GM12878 (cell line): ENCODE data around the gene RFTN2. TPM values are rescaled to one million over a fixed set of nuclear protein-coding genes. Genes with fewer than 3 reads are reported as not detected.

Source experiments
- polyA plus RNA-seq, 11 experiments: library from polyadenylated mRNA; depleted of rRNA in 4 of 11; unstranded in 6 of 11; stranded (reverse) in 5 of 11; fragments of >200 nt; fragmentation: Nextera tagmentation in 4 of 11; fragmentation: Illumina TruSeq in 1 of 11; extraction: Ambion mirVana in 4 of 11; extraction: Trizol in 1 of 11; gene quantifications; 1 replicate in 1 of 11; 2 replicates in 10 of 11; pipeline versions ENCODE4 v1.2.1 to v1.2.3, GENCODE V29; 2011 to 2016; ENCODE audit warnings: inconsistent platforms in 2 of 11, missing spikeins in 2 of 11, low read depth in 1 of 11
- small RNA-seq: library from RNA; depleted of rRNA; stranded (forward); fragments of <200 nt; gene quantifications from one replicate; pipeline ENCODE3, GENCODE V24; 2014
- total RNA-seq, 4 experiments: library from RNA; depleted of rRNA in 3 of 4; stranded (reverse); fragments of >200 nt in 3 of 4; fragmentation: Illumina TruSeq in 1 of 4; extraction: Trizol in 1 of 4; gene quantifications; 2 replicates each; pipeline versions ENCODE4 v1.2.1 to v1.2.3, GENCODE V29; 2013 to 2021

The RFTN2 gene
- total and polyA plus RNA-seq, 10 of the 15 experiments (the other 5 are each of a cell fraction or from before 2014, with no cell fraction given): 0.09 to 0.23 TPM; not detected in 8

Small RNAs within 50 kb of the gene (small RNA-seq; reads per million reads assigned to genes)
- not detected for gene AC020550.1

Other genes with a start within 250 kb of the RFTN2 start
Only the 7 nearest of the 8 such genes appear.
- gene COQ10B, start 222.0 kb downstream of the RFTN2 start, total RNA-seq (2014; rRNA removed): 14.5 and 17.3 TPM in 2 replicates
- 16.9 and 18.2 TPM in 2 replicates for gene COQ10B, start 222.0 kb downstream of the RFTN2 start, total RNA-seq (2014; rRNA removed; fragmentation: Illumina TruSeq; extraction: Trizol)
- gene COQ10B, start 222.0 kb downstream of the RFTN2 start, total RNA-seq (2021): 9.9 and 10.3 TPM in 2 replicates
- 3.6 and 4.5 TPM in 2 replicates for gene COQ10B, start 222.0 kb downstream of the RFTN2 start, polyA plus RNA-seq (2011; rRNA removed)
- 13.2 and 18.9 TPM in 2 replicates for gene COQ10B, start 222.0 kb downstream of the RFTN2 start, polyA plus RNA-seq (2014; fragmentation: Illumina TruSeq; extraction: Trizol)
- 10 to 100 TPM in 1 of 2 experiments, 1 to 10 TPM in 1; 7.7 to 13.1 TPM for gene COQ10B, start 222.0 kb downstream of the RFTN2 start, polyA plus RNA-seq (2014; fragmentation: Nextera tagmentation; extraction: Ambion mirVana)
- 7.3 and 8.3 TPM in 2 replicates for gene COQ10B, start 222.0 kb downstream of the RFTN2 start, polyA plus RNA-seq (2014; rRNA removed)
- 10 to 100 TPM; 21.8 to 23.2 TPM for gene COQ10B, start 222.0 kb downstream of the RFTN2 start, polyA plus RNA-seq (2016; fragmentation: Nextera tagmentation; extraction: Ambion mirVana)
- 345 and 394 TPM in 2 replicates for gene HSPD1, start 175.7 kb downstream of the RFTN2 start, total RNA-seq (2014; rRNA removed)
- gene HSPD1, start 175.7 kb downstream of the RFTN2 start, total RNA-seq (2014; rRNA removed; fragmentation: Illumina TruSeq; extraction: Trizol): 701 and 730 TPM in 2 replicates
- 578 and 595 TPM in 2 replicates for gene HSPD1, start 175.7 kb downstream of the RFTN2 start, total RNA-seq (2021)
- gene HSPD1, start 175.7 kb downstream of the RFTN2 start, polyA plus RNA-seq (2011; rRNA removed): 529 and 804 TPM in 2 replicates
- 812 and 992 TPM in 2 replicates for gene HSPD1, start 175.7 kb downstream of the RFTN2 start, polyA plus RNA-seq (2014; fragmentation: Illumina TruSeq; extraction: Trizol)
- 100 to 1,000 TPM; 659 to 997 TPM for gene HSPD1, start 175.7 kb downstream of the RFTN2 start, polyA plus RNA-seq (2014; fragmentation: Nextera tagmentation; extraction: Ambion mirVana)
- gene HSPD1, start 175.7 kb downstream of the RFTN2 start, polyA plus RNA-seq (2014; rRNA removed): 430 and 462 TPM in 2 replicates
- 1,000 to 10,000 TPM; 1,157 to 1,169 TPM for gene HSPD1, start 175.7 kb downstream of the RFTN2 start, polyA plus RNA-seq (2016; fragmentation: Nextera tagmentation; extraction: Ambion mirVana)
- gene HSPE1, start 175.2 kb downstream of the RFTN2 start, total RNA-seq (2014; rRNA removed): 210 and 211 TPM in 2 replicates
- gene HSPE1, start 175.2 kb downstream of the RFTN2 start, total RNA-seq (2014; rRNA removed; fragmentation: Illumina TruSeq; extraction: Trizol): 421 and 442 TPM in 2 replicates
- 174 and 180 TPM in 2 replicates for gene HSPE1, start 175.2 kb downstream of the RFTN2 start, total RNA-seq (2021)
- 259 and 411 TPM in 2 replicates for gene HSPE1, start 175.2 kb downstream of the RFTN2 start, polyA plus RNA-seq (2011; rRNA removed)
- gene HSPE1, start 175.2 kb downstream of the RFTN2 start, polyA plus RNA-seq (2014; fragmentation: Illumina TruSeq; extraction: Trizol): 498 and 661 TPM in 2 replicates
- 100 to 1,000 TPM; 872 to 988 TPM for gene HSPE1, start 175.2 kb downstream of the RFTN2 start, polyA plus RNA-seq (2014; fragmentation: Nextera tagmentation; extraction: Ambion mirVana)
- gene HSPE1, start 175.2 kb downstream of the RFTN2 start, polyA plus RNA-seq (2014; rRNA removed): 488 and 513 TPM in 2 replicates
- 1,000 to 10,000 TPM; 1,051 to 1,096 TPM for gene HSPE1, start 175.2 kb downstream of the RFTN2 start, polyA plus RNA-seq (2016; fragmentation: Nextera tagmentation; extraction: Ambion mirVana)
- 16.8 and 23.0 TPM in 2 replicates for gene MOB4, start 159.5 kb downstream of the RFTN2 start, total RNA-seq (2014; rRNA removed)
- 23.7 and 24.9 TPM in 2 replicates for gene MOB4, start 159.5 kb downstream of the RFTN2 start, total RNA-seq (2014; rRNA removed; fragmentation: Illumina TruSeq; extraction: Trizol)
- 13.5 and 16.1 TPM in 2 replicates for gene MOB4, start 159.5 kb downstream of the RFTN2 start, total RNA-seq (2021)
- gene MOB4, start 159.5 kb downstream of the RFTN2 start, polyA plus RNA-seq (2011; rRNA removed): 36.6 and 75.5 TPM in 2 replicates
- gene MOB4, start 159.5 kb downstream of the RFTN2 start, polyA plus RNA-seq (2014; fragmentation: Illumina TruSeq; extraction: Trizol): 17.0 and 22.1 TPM in 2 replicates
- 10 to 100 TPM; 40.6 to 43.4 TPM for gene MOB4, start 159.5 kb downstream of the RFTN2 start, polyA plus RNA-seq (2014; fragmentation: Nextera tagmentation; extraction: Ambion mirVana)
- gene MOB4, start 159.5 kb downstream of the RFTN2 start, polyA plus RNA-seq (2014; rRNA removed): 17.1 and 28.2 TPM in 2 replicates
- 10 to 100 TPM; 42.2 to 44.2 TPM for gene MOB4, start 159.5 kb downstream of the RFTN2 start, polyA plus RNA-seq (2016; fragmentation: Nextera tagmentation; extraction: Ambion mirVana)
- gene MARS2, start 29.8 kb upstream of the RFTN2 start, total RNA-seq (2014; rRNA removed): 22.5 and 22.9 TPM in 2 replicates
- gene MARS2, start 29.8 kb upstream of the RFTN2 start, total RNA-seq (2014; rRNA removed; fragmentation: Illumina TruSeq; extraction: Trizol): 13.9 and 14.1 TPM in 2 replicates
- gene MARS2, start 29.8 kb upstream of the RFTN2 start, total RNA-seq (2021): 21.7 and 22.7 TPM in 2 replicates
- gene MARS2, start 29.8 kb upstream of the RFTN2 start, polyA plus RNA-seq (2011; rRNA removed): 9.1 and 14.4 TPM in 2 replicates
- gene MARS2, start 29.8 kb upstream of the RFTN2 start, polyA plus RNA-seq (2014; fragmentation: Illumina TruSeq; extraction: Trizol): 20.1 and 21.5 TPM in 2 replicates
- 1 to 10 TPM; 4.0 to 6.9 TPM for gene MARS2, start 29.8 kb upstream of the RFTN2 start, polyA plus RNA-seq (2014; fragmentation: Nextera tagmentation; extraction: Ambion mirVana)
- gene MARS2, start 29.8 kb upstream of the RFTN2 start, polyA plus RNA-seq (2014; rRNA removed): 18.0 and 18.2 TPM in 2 replicates
- gene MARS2, start 29.8 kb upstream of the RFTN2 start, polyA plus RNA-seq (2016; fragmentation: Nextera tagmentation; extraction: Ambion mirVana): 10 to 100 TPM; 19.0 to 22.4 TPM
- 0.05 TPM in 1 of 2 replicates, not detected in the other for gene BOLL, start 109.7 kb upstream of the RFTN2 start, total RNA-seq (2014; rRNA removed)
- not detected in 2 replicates for gene BOLL, start 109.7 kb upstream of the RFTN2 start, total RNA-seq (2014; rRNA removed; fragmentation: Illumina TruSeq; extraction: Trizol)
- gene BOLL, start 109.7 kb upstream of the RFTN2 start, total RNA-seq (2021): not detected in 2 replicates
- not detected in 2 replicates for gene BOLL, start 109.7 kb upstream of the RFTN2 start, polyA plus RNA-seq (2011; rRNA removed)
- gene BOLL, start 109.7 kb upstream of the RFTN2 start, polyA plus RNA-seq (2014; fragmentation: Illumina TruSeq; extraction: Trizol): not detected in 2 replicates
- gene BOLL, start 109.7 kb upstream of the RFTN2 start, polyA plus RNA-seq (2014; fragmentation: Nextera tagmentation; extraction: Ambion mirVana): under 1 TPM in 1 of 2 experiments, not detected in 1; 0.05 TPM
- not detected in 2 replicates for gene BOLL, start 109.7 kb upstream of the RFTN2 start, polyA plus RNA-seq (2014; rRNA removed)
- gene BOLL, start 109.7 kb upstream of the RFTN2 start, polyA plus RNA-seq (2016; fragmentation: Nextera tagmentation; extraction: Ambion mirVana): not detected
- 0.22 and 0.23 TPM in 2 replicates for gene PLCL1, start 129.0 kb upstream of the RFTN2 start, total RNA-seq (2014; rRNA removed)
- gene PLCL1, start 129.0 kb upstream of the RFTN2 start, total RNA-seq (2014; rRNA removed; fragmentation: Illumina TruSeq; extraction: Trizol): 0.23 and 0.49 TPM in 2 replicates
- gene PLCL1, start 129.0 kb upstream of the RFTN2 start, total RNA-seq (2021): 0.40 and 0.46 TPM in 2 replicates
- gene PLCL1, start 129.0 kb upstream of the RFTN2 start, polyA plus RNA-seq (2011; rRNA removed): 1.5 and 2.3 TPM in 2 replicates
- 0.34 and 0.59 TPM in 2 replicates for gene PLCL1, start 129.0 kb upstream of the RFTN2 start, polyA plus RNA-seq (2014; fragmentation: Illumina TruSeq; extraction: Trizol)
- gene PLCL1, start 129.0 kb upstream of the RFTN2 start, polyA plus RNA-seq (2014; fragmentation: Nextera tagmentation; extraction: Ambion mirVana): under 1 TPM; 0.03 to 0.05 TPM
- 0.10 and 0.20 TPM in 2 replicates for gene PLCL1, start 129.0 kb upstream of the RFTN2 start, polyA plus RNA-seq (2014; rRNA removed)
- under 1 TPM; 0.05 to 0.11 TPM for gene PLCL1, start 129.0 kb upstream of the RFTN2 start, polyA plus RNA-seq (2016; fragmentation: Nextera tagmentation; extraction: Ambion mirVana)